Esophagus muscularis mucosa (tissue), 4 donors: Measurements from ENCODE around the gene DNA2. TPM values are rescaled to one million over a fixed set of nuclear protein-coding genes. Genes with fewer than 3 reads are reported as not detected.

Experiments
- DNase-seq: peaks from one replicate; pipeline ENCODE4 v3.0.0-alpha.2; 2017; ENCODE audit errors: extremely low spot score
- H3K27ac ChIP-seq, 4 donors: fragments of 200-600 bp; sonication (generic); replicated peaks in 1 of 4; 1 replicate in 3 of 4; 2 replicates in 1 of 4; pipeline ENCODE4 v1.5.1; 2016 to 2019; ENCODE audit warnings: mild to moderate bottlenecking in 1 of 4
- H3K27me3 ChIP-seq, 4 donors: fragments of 200-600 bp; sonication (generic); one replicate each; pipeline versions ENCODE4 v1.5.1 to v1.6.0; 2016 to 2019
- H3K36me3 ChIP-seq, 4 donors: fragments of 200-600 bp; sonication (generic); one replicate each; pipeline ENCODE4 v1.5.1; 2016 to 2019
- H3K4me1 ChIP-seq, 4 donors: fragments of 200-600 bp; sonication (generic); one replicate each; pipeline ENCODE4 v1.5.1; 2016 to 2019
- H3K4me3 ChIP-seq, 4 donors: fragments of 200-600 bp; sonication (generic); 1 replicate in 2 of 4; 2 replicates in 2 of 4; pipeline ENCODE4 v1.5.1; 2016 to 2019; ENCODE audit warnings: mild to moderate bottlenecking in 4 of 4, moderate library complexity in 1 of 4
- H3K9me3 ChIP-seq, 4 donors: fragments of 200-600 bp; sonication (generic); 1 replicate in 3 of 4; 2 replicates in 1 of 4; pipeline ENCODE4 v1.5.1; 2016 to 2019
- EP300 ChIP-seq: sonication (generic); formaldehyde crosslinking; IDR thresholded peaks from one replicate; pipeline ENCODE4 v1.6.1; 2017; ENCODE audit warnings: antibody characterized with exemption
- POLR2A ChIP-seq: fragments of 450-650 bp; IDR thresholded peaks from one replicate; pipeline ENCODE4 v1.6.1; 2017; ENCODE audit warnings: antibody characterized with exemption, moderate library complexity, mild to moderate bottlenecking, low read depth
- POLR2AphosphoS5 ChIP-seq, 2 donors: sonication (generic); formaldehyde crosslinking; IDR thresholded peaks; one replicate each; pipeline ENCODE4 v1.6.1; 2017; ENCODE audit warnings: antibody characterized with exemption in 2 of 2
- WGBS: methylation state at CpG from one replicate; pipeline ENCODE4 v1.1.5; 2018; 5-methylcytosine and 5-hydroxymethylcytosine counted together
- intact Hi-C: fragments of 100-400 bp; cut with DNase I; formaldehyde crosslinking; loops from one replicate; pipeline ENCODE4 v1.15.1; 2023
- total RNA-seq, 4 donors: library from RNA; depleted of rRNA; stranded (reverse); fragments of >200 nt; gene quantifications; one replicate each; pipeline versions ENCODE4 v1.1.0 to v1.2.1, GENCODE V29; 2016
- TF ChIP-seq, protein P1 (sequence below), 3 experiments: fragments of 200-600 bp in 2 of 3; fragments of 450-650 bp in 1 of 3; sonication (generic) in 2 of 3; IDR thresholded peaks; one replicate each; pipeline ENCODE4 v1.5.1; 2017 to 2019; ENCODE audit warnings: antibody characterized with exemption in 3 of 3, mild to moderate bottlenecking in 2 of 3, moderate library complexity in 1 of 3

Gene DNA2
- total RNA-seq, 4 donors from 2014 or later: 2.0 to 2.9 (median 2.6) TPM

DNA sequence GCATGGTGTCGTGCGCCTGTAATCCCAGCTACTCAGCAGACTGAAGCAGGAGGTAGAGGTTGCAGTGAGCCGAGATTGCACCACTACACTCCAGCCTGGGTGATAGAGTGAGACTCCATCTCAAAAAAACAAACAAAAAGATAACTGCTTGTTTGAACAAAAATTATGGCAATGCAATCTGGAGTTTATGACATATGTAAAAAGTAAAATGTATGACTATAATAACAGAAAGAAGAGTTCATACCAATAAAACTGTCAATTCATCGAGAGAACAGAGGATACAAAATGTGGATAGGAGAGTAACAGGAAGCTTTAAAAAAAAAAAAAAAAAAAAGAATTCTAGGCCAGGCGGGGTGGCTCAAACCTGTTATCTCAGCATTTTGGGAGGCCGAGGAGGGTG is 36.3 kb upstream of the DNA2 start:
- no peak for DNase-seq
- TF ChIP-seq EP300: no peak
- no peak for TF ChIP-seq POLR2A
- TF ChIP-seq, protein P1, sequence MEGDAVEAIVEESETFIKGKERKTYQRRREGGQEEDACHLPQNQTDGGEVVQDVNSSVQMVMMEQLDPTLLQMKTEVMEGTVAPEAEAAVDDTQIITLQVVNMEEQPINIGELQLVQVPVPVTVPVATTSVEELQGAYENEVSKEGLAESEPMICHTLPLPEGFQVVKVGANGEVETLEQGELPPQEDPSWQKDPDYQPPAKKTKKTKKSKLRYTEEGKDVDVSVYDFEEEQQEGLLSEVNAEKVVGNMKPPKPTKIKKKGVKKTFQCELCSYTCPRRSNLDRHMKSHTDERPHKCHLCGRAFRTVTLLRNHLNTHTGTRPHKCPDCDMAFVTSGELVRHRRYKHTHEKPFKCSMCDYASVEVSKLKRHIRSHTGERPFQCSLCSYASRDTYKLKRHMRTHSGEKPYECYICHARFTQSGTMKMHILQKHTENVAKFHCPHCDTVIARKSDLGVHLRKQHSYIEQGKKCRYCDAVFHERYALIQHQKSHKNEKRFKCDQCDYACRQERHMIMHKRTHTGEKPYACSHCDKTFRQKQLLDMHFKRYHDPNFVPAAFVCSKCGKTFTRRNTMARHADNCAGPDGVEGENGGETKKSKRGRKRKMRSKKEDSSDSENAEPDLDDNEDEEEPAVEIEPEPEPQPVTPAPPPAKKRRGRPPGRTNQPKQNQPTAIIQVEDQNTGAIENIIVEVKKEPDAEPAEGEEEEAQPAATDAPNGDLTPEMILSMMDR (IDR thresholded peaks at IDR 0.05): no peak
- TF ChIP-seq POLR2AphosphoS5 (IDR thresholded peaks at IDR 0.05): no peak
- 81% methylated on average over 6 of the region's 6 CpGs for WGBS
- Histone ChIP-seq H3K4me3 (no peak overlapping the region), H3K9me3 (no peaks in the 10 kb centered on the region), H3K4me1 (no peaks in the 10 kb centered on the region), H3K27me3 (no peaks in the 10 kb centered on the region), H3K27ac (no peak overlapping the region), H3K36me3 (peaks cover 3 to 59% (median 43%) of the 10 kb centered on the region in 4 donors)
- intact Hi-C loops: no loop called here

DNA sequence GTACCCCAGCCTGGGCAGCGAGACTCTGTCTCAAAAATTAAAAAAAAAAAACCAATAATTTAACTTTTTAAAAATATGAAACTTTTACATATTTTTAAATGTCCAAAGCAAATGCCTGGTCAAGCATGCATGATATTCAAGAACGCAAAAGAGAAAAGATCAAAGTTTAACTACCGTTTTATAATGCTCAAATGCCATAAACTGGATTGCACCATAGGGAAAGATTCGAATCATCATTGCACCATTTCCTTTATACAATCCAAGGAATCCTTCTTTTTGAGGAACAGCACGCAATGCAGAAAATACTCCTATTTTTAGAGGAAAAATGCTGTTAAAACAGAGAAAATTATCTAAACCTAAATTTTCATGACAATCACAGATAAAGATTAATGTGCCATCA is 34.6 kb upstream of the DNA2 start:
- Histone ChIP-seq H3K4me1 (no peaks in the 10 kb centered on the region), H3K9me3 (no peaks in the 10 kb centered on the region), H3K27ac (no peak overlapping the region), H3K27me3 (no peaks in the 10 kb centered on the region), H3K36me3 (peaks cover 4 to 64% (median 47%) of the 10 kb centered on the region in 4 donors), H3K4me3 (no peak overlapping the region)
- TF ChIP-seq, protein P1 (IDR thresholded peaks at IDR 0.05): no peak
- TF ChIP-seq EP300: no peak
- no peak for TF ChIP-seq POLR2A
- TF ChIP-seq POLR2AphosphoS5 (IDR thresholded peaks at IDR 0.05): no peak
- DNase-seq: no peak
- intact Hi-C loops: no loop called here
- WGBS: 95% methylated on average over 5 of the region's 5 CpGs

DNA sequence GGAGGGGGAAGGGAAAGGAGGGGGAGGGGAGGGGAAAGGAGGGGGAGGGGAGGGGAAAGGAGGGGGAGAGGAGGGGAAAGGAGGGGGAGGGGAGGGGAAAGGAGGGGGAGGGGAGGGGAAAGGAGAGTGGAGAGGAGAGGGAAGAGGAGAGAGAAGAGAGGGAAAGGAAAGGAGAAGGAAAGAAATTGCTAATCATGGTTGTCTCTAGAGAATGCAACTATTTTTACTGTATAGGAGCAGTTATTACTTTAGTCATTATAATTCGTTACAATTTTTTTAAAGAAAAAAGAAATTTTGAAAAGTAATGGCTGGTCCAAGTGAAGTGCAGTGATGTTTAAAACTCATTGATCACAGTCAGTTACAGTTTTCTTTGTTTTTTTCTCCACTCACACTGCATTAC is 31.1 kb upstream of the DNA2 start:
- no peak overlapping the region for H3K27ac ChIP-seq
- 88% methylated on average over 1 of the region's 1 CpG for WGBS
- H3K36me3 ChIP-seq: peaks cover 15 to 87% (median 69%) of the 10 kb centered on the region in 4 donors
- DNase-seq: no peak
- H3K4me1 ChIP-seq: no peaks in the 10 kb centered on the region
- no peaks in the 10 kb centered on the region for H3K9me3 ChIP-seq
- no peak overlapping the region for H3K4me3 ChIP-seq
- intact Hi-C loops: no loop called here
- H3K27me3 ChIP-seq: no peaks in the 10 kb centered on the region
- no peak for TF ChIP-seq POLR2AphosphoS5 (IDR thresholded peaks at IDR 0.05)
- TF ChIP-seq, protein P1 (IDR thresholded peaks at IDR 0.05): no peak

DNA sequence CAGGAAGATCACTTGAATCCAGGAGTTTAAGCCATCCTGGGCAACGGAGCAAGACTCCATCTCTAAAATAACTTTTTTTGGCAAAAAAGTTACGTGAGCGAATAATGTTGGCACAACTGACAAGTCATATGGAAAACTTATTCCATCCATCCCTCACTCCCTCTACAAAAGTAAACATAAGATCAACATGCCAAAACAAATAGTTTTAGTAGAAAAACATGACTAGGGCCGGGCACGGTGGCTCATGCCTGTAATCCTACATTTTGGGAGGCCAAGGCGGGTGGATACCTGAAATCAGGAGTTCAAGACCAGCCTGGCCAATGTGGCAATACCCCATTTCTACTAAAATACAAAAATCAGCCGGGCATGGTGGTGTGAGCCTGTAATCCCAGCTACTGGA is 29.9 kb upstream of the DNA2 start:
- H3K4me1 ChIP-seq: no peaks in the 10 kb centered on the region
- DNase-seq: no peak
- TF ChIP-seq, protein P1 (IDR thresholded peaks at IDR 0.05): no peak
- TF ChIP-seq EP300 (no peak), POLR2A (no peak), POLR2AphosphoS5 (IDR thresholded peaks at IDR 0.05) (no peak)
- intact Hi-C loops: no loop called here
- H3K36me3 ChIP-seq: peaks cover 15 to 93% (median 71%) of the 10 kb centered on the region in 4 donors
- no peak overlapping the region for H3K27ac ChIP-seq
- H3K27me3 ChIP-seq: no peaks in the 10 kb centered on the region
- WGBS: 84% methylated on average over 7 of the region's 7 CpGs
- no peak overlapping the region for H3K4me3 ChIP-seq
- H3K9me3 ChIP-seq: no peaks in the 10 kb centered on the region

DNA sequence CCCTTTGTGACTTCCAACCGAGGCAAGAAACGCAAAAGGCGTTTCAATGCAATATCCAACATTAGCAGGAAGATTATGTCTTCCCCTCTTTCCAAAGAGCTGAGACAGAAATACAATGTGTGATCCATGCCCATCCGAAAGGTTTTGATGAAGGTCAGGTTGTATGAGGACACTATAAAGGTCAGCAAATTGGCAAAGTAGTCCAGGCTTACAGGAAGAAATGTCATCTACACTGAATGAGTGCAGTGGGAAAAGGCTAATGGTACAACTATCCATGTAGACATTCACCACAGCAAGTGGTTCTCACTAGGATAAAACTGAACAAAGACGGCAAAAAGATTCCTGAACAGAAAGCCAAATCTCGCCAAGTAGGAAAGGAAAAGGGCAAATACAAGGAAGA is 27.8 kb upstream of the DNA2 start:
- TF ChIP-seq, protein P1 (IDR thresholded peaks at IDR 0.05): no peak
- TF ChIP-seq POLR2A: no peak
- no peak for TF ChIP-seq POLR2AphosphoS5 (IDR thresholded peaks at IDR 0.05)
- no peak for TF ChIP-seq EP300
- Histone ChIP-seq H3K27me3 (no peaks in the 10 kb centered on the region), H3K36me3 (peaks cover 15 to 90% (median 56%) of the 10 kb centered on the region in 4 donors), H3K9me3 (no peaks in the 10 kb centered on the region), H3K4me1 (no peaks in the 10 kb centered on the region), H3K27ac (no peak overlapping the region), H3K4me3 (no peak overlapping the region)
- no peak for DNase-seq
- intact Hi-C loops: no loop called here
- over 99% methylated on average over 6 of the region's 6 CpGs for WGBS
